ENCODE data around the gene CYB5R4.

- TF ChIP-seq CTCF (conservative IDR thresholded peaks at IDR 0.05 in 1 of 2, IDR thresholded peaks at IDR 0.05 in 1 of 2; ENCODE audit: extremely low read depth in 1 of 2, insufficient read depth in 1 of 2, low read depth in 1 of 2, low read length in 2 of 2) (no peak), EZH2 (IDR thresholded peaks at IDR 0.05; ENCODE audit: borderline replicate concordance, low read length) (no peak)
Measured at GRCh38 chr6:83824388-83824801, 35.1 kb upstream of the CYB5R4 start.
